ENCODE results near the gene RNF213.

DNA sequence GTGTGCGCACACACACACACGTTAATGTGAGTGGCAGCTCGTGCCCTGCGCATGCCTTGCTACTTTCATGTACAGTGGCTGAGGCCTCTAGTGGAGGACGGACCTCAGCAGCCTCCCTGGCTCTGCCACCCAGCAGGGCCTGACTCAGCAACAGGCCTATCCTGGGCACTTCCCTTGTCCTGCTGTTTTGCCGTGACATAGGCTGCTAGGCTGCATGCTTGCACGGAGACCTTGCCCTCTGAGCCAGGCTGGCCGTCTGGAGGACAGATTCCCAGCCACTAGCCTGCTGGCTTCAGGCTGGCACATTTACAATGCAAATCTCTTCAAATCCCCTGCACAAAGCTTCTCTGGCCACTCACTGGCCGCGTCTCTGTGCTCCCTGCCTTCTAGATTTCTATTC is 9.5 kb downstream of the RNF213 start:
- TF ChIP-seq, protein P1, sequence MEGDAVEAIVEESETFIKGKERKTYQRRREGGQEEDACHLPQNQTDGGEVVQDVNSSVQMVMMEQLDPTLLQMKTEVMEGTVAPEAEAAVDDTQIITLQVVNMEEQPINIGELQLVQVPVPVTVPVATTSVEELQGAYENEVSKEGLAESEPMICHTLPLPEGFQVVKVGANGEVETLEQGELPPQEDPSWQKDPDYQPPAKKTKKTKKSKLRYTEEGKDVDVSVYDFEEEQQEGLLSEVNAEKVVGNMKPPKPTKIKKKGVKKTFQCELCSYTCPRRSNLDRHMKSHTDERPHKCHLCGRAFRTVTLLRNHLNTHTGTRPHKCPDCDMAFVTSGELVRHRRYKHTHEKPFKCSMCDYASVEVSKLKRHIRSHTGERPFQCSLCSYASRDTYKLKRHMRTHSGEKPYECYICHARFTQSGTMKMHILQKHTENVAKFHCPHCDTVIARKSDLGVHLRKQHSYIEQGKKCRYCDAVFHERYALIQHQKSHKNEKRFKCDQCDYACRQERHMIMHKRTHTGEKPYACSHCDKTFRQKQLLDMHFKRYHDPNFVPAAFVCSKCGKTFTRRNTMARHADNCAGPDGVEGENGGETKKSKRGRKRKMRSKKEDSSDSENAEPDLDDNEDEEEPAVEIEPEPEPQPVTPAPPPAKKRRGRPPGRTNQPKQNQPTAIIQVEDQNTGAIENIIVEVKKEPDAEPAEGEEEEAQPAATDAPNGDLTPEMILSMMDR (IDR thresholded peaks at IDR 0.05; ENCODE audit: low read depth, low read length), result no peak
- no peak for TF ChIP-seq EZH2phosphoT487 (IDR thresholded peaks at IDR 0.05; ENCODE audit: low read depth)

Data from OCI-LY3 (cell line).